ENCODE data around the gene SMIM21. TPM values are rescaled to one million over a fixed set of nuclear protein-coding genes. Genes with fewer than 3 reads are reported as not detected.
A peak's percentile ranks its signal among the peaks of the same experiment; 100 is the strongest.

SMIM21 gene
- total RNA-seq, 4 donors from 2014 or later: not detected

- Histone ChIP-seq H3K9me3 (no peaks in the 10 kb centered on the region), H3K36me3 (no peaks in the 10 kb centered on the region), H3K4me3 (replicated peaks in 1 of 3) (no peak overlapping the region), H3K4me1 (no peaks in the 10 kb centered on the region), H3K27ac (no peak overlapping the region), H3K27me3 (no peaks in the 10 kb centered on the region)
- intact Hi-C loops (cut with DNase I): no loop called here
- no peak for TF ChIP-seq POLR2A (IDR thresholded peaks at IDR 0.05)
- TF ChIP-seq CTCF (IDR thresholded peaks at IDR 0.05): no peak
- 83 to 84% methylated on average over 13 of the region's 13 CpGs for WGBS, 2 donors
- DNase-seq: no peak
Observed at GRCh38 chr18:75364512-75365253, 62.8 kb downstream of the SMIM21 start.

DNA sequence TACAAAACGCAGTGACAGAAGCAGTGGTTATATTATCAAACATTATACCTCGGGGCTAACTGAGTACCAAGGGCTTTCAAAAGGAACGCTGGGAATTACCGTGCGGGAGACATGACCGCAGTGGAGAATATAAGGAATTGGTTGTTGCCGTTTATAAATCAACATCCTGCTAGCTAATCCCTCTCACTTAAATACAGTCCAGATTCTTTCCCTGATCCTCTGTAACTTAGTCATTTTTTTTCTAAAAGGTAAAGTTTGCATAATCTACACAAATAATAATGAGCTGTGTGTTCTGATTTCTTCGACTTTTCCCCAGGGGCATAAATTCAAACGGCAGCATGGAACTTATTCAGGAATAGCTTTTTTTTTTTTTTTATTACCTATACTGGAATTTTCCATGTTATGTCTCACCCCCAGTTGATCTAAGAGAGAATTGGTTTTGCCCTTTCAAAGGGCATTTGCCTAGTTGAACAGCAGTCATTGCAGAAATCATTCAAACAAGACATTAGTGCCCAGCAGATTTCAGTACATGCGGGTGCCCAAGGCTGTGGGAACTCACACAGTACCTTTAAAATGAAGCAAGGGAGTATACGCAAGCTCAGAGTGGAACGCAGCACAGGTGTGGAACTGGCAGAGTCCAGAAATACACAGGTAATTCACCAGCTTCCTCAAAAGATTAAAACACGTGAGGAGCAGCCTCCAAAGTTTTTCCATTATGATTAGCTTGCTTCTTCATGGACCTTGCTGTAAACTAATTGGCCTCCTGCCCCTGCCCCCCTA lies 63.9 kb downstream of the SMIM21 start:
- 81 to 87% methylated on average over 13 of the region's 13 CpGs for WGBS, 2 donors
- no peak for DNase-seq
- Histone ChIP-seq H3K4me1 (no peaks in the 10 kb centered on the region), H3K9me3 (no peaks in the 10 kb centered on the region), H3K4me3 (replicated peaks in 1 of 3) (no peak overlapping the region), H3K27me3 (no peaks in the 10 kb centered on the region), H3K27ac (no peak overlapping the region), H3K36me3 (no peaks in the 10 kb centered on the region)
- intact Hi-C loops (cut with DNase I): no loop called here
- no peak for TF ChIP-seq POLR2A (IDR thresholded peaks at IDR 0.05)
- no peak for TF ChIP-seq CTCF (IDR thresholded peaks at IDR 0.05)

DNA sequence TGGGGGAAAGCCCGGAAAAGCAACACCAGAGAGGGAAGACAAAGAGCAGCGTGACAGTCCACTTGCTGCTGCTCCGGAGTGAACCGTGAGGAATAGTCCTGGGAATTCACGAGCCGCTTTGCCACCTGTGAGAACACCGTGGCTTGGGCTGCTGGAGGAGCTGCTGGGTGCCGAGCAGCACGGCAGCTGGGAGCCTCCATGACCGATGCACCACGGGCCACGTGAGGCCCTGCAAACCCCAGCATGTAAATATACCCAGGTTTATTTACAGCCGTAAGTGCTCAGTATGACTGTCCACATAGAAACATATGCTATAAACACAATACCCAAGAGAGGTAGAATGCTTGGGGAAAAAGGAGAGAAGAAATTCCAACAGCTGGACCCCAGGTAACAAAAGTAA lies 65.1 kb downstream of the SMIM21 start:
- H3K27ac ChIP-seq: no peak overlapping the region
- 91 to 93% methylated on average over 13 of the region's 13 CpGs for WGBS, 2 donors
- DNase-seq: no peak
- intact Hi-C loops (cut with DNase I): no loop called here
- TF ChIP-seq POLR2A (IDR thresholded peaks at IDR 0.05): no peak
- TF ChIP-seq CTCF (IDR thresholded peaks at IDR 0.05): no peak
- no peaks in the 10 kb centered on the region for H3K9me3 ChIP-seq
- no peaks in the 10 kb centered on the region for H3K4me1 ChIP-seq
- H3K36me3 ChIP-seq: no peaks in the 10 kb centered on the region
- H3K27me3 ChIP-seq: no peaks in the 10 kb centered on the region
- no peak overlapping the region for H3K4me3 ChIP-seq (replicated peaks in 1 of 3)

DNA sequence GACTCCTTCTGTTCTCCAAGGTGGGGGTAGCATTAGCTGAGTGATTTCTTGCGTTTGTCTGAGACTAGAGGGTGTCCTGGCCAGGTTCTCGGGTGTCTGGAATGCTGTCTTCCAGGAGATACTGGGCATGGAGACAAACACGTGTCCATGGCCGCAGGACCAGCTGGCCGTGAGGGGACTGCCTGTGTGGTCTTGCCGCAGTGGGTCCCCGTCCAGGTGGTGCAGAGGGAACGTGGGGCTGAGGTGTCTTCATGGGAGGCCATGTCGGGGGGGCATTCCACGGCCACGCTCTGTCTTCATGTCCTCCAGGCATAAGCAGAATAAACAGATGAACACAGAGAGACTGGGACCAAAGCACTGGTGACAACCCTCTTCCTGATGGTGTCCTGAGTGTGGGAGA lies 66.6 kb downstream of the SMIM21 start:
- no peaks in the 10 kb centered on the region for H3K4me1 ChIP-seq
- H3K27me3 ChIP-seq: no peaks in the 10 kb centered on the region
- no peak overlapping the region for H3K27ac ChIP-seq
- H3K4me3 ChIP-seq (replicated peaks in 1 of 3): no peak overlapping the region
- no peak for DNase-seq
- WGBS, 2 donors: 93 to 96% methylated on average over 10 to 11 of the region's 11 CpGs
- TF ChIP-seq CTCF (IDR thresholded peaks at IDR 0.05) (no peak), POLR2A (IDR thresholded peaks at IDR 0.05) (no peak)
- intact Hi-C loops (cut with DNase I): no loop called here
- H3K9me3 ChIP-seq: no peaks in the 10 kb centered on the region
- no peaks in the 10 kb centered on the region for H3K36me3 ChIP-seq

GRCh38 chr18:75360215-75360614 lies 67.3 kb downstream of the SMIM21 start:
- Histone ChIP-seq H3K27me3 (no peaks in the 10 kb centered on the region), H3K9me3 (no peaks in the 10 kb centered on the region), H3K4me1 (no peaks in the 10 kb centered on the region), H3K27ac (no peak overlapping the region), H3K36me3 (no peaks in the 10 kb centered on the region), H3K4me3 (replicated peaks in 1 of 3) (no peak overlapping the region)
- 15 to 40% methylated on average over 8 of the region's 8 CpGs for WGBS, 2 donors
- intact Hi-C loops (cut with DNase I): no loop called here
- DNase-seq: peak; percentile 42 to 57
- TF ChIP-seq POLR2A (IDR thresholded peaks at IDR 0.05) (no peak), CTCF (IDR thresholded peaks at IDR 0.05) (no peak)
